Transverse colon (tissue), 3 donors: ENCODE results near the gene OR11H1.
"Not testable (repeated sequence)": the region's sequence is repeated elsewhere in the genome, so short reads cannot be mapped to it uniquely, and the experiment has no call there.

ENCODE experiments used
- EP300 ChIP-seq: sonication (generic); formaldehyde crosslinking; IDR thresholded peaks from one replicate; pipeline ENCODE4 v1.6.1; 2017; ENCODE audit warnings: antibody characterized with exemption, low read depth
- POLR2A ChIP-seq: fragments of 450-650 bp; IDR thresholded peaks from one replicate; pipeline ENCODE4 v1.6.1; 2016; ENCODE audit warnings: antibody characterized with exemption, mild to moderate bottlenecking, moderate library complexity
- POLR2AphosphoS5 ChIP-seq, 3 donors: sonication (generic); formaldehyde crosslinking; IDR thresholded peaks; one replicate each; pipeline ENCODE4 v1.6.1; 2016; ENCODE audit warnings: antibody characterized with exemption in 3 of 3

DNA sequence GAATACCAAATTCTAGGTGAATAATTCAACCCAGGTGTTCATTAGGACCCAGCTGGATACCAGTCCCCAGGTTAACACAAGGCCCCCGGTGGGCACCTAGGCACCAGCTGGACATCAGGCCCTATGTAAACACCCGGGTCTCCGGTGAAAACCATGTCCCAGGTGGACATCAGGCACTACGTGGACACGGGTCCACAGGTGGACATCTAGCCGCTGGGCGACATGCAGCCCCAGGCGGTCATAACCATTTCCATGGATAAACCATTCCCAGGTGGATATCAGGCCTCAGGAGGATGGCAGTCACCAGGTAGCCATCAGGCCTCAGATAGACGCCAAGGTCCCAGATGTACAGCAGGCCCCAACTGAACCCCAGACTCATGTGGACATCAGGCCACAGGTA is 12.1 kb upstream of the OR11H1 start:
- not testable (repeated sequence) for TF ChIP-seq POLR2AphosphoS5 (IDR thresholded peaks at IDR 0.05); POLR2A; EP300
